Pancreas (tissue), 10 donors: Measurements from ENCODE around the gene SOBP. TPM values are rescaled to one million over a fixed set of nuclear protein-coding genes. Genes with fewer than 3 reads are reported as not detected.

ENCODE experiments used
- ATAC-seq, 4 donors: fragments of 200-7000 bp; cut with Tn5 transposase; one replicate each; pipeline versions ENCODE4 v1.8.0 to v1.9.1; 2020; ENCODE audit warnings: mild to moderate bottlenecking in 4 of 4, moderate library complexity in 4 of 4
- DNase-seq, 6 donors: peaks; one replicate each; pipeline ENCODE4 v3.0.0-alpha.2; 2020
- FAIRE-seq: peaks from 2 replicates; lab custom pipeline; 2012; peaks lifted over from hg19 to GRCh38; lab: Jason Lieb, UNC
- H3K27ac ChIP-seq, 4 donors: fragments of 200-600 bp; sonication (generic); 1 replicate in 3 of 4; 2 replicates in 1 of 4; pipeline versions ENCODE4 v1.5.0 to v1.8.0; 2020
- H3K27me3 ChIP-seq, 4 donors: fragments of 200-600 bp; one replicate each; pipeline ENCODE4 v1.8.0; 2021
- H3K36me3 ChIP-seq, 3 donors: fragments of 200-600 bp; sonication (generic) in 1 of 3; one replicate each; pipeline versions ENCODE4 v1.5.0 to v1.8.0; 2020 to 2021
- H3K4me1 ChIP-seq, 3 donors: fragments of 200-600 bp; one replicate each; pipeline ENCODE4 v1.8.0; 2021
- H3K4me3 ChIP-seq, 4 donors: fragments of 200-600 bp; sonication (generic) in 2 of 4; one replicate each; pipeline versions ENCODE4 v1.5.0 to v1.8.0; 2020 to 2021
- H3K9me3 ChIP-seq, 4 donors: fragments of 200-600 bp; one replicate each; pipeline ENCODE4 v1.8.0; 2021
- WGBS, 2 donors: extraction: QIAGEN DNeasy Blood & Tissue Kit; methylation state at CpG; one replicate each; pipeline ENCODE4 v1.1.7; 2013; 5-methylcytosine and 5-hydroxymethylcytosine counted together
- intact Hi-C, 3 donors: fragments of 100-400 bp; cut with DNase I; formaldehyde crosslinking; loops; one replicate each; pipeline versions ENCODE4 v1.11.1 to v1.14.2; 2022
- polyA plus RNA-seq, 2 donors: library from polyadenylated mRNA; stranded (reverse); fragments of 200-250 nt; gene quantifications; one replicate each; pipeline ENCODE4 v1.2.3, GENCODE V29; 2013
- total RNA-seq, 6 donors: library from RNA; stranded (reverse); fragmentation: NEBNext Ultra II Directional in 4 of 6; extraction: Animal tissue kit (Norgen Biotek cat#: 25700) in 4 of 6; gene quantifications; one replicate each; pipeline versions ENCODE4 v1.2.1 to v1.2.4, GENCODE V29; 2021 to 2023
- TF ChIP-seq, protein P1 (sequence below), 4 donors: fragments of 200-600 bp; sonication (generic) in 3 of 4; IDR thresholded peaks; one replicate each; pipeline versions ENCODE4 v1.5.0 to v1.8.0; 2021; ENCODE audit warnings: antibody characterized with exemption in 4 of 4
- donor health status: healthy with polysubstance abuse.
- donor health status: DM: no; HTN: no; CAD: no; lungs with moderate emphysema.
- donor health status: DM: no; HTN: no; CAD: no.
- donor health status: control.
- donor health status: control.
- donor health status: Bipolar disorder and iron deficiency.
- donor health status: DM: yes; HTN: yes; CAD: no.
- donor health status: DM: no; HTN: no; CAD: no.
- donor health status: DM: no; HTN: no; CAD: no.
- donor health status: DM: yes; HTN: yes; CAD: no.

SOBP gene
- total and polyA plus RNA-seq, 8 donors: 1.1 to 3.5 (median 2.0) TPM

DNA sequence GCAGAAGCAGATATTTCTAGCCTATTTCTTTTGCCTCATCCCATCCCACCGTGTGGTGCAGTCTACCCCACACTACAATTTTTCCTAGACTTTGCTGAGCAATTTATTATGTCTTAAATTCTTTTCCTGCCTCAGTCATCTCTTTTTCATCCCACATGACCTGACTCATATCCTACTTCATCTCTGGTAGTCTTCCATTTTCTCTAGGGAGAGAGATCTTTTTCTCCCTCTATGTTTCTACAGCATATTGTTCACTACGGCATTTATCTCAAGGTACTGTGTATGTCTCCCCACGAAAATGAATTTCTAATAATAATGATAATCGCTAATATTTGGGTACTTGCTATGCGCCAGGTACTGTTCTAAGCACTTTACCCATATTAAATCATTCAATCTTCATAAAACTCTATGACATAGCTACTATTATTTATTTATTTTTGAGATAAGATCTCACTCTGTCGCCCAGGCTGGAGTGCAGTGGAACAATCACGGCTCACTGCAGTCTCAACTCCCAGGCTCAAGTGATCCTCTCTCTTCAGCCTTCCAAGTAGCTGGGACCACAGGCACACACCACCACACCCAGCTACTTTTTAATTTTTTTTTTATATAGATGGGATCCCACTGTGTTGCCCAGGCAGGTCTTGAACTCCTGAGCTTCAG lies 46.2 kb upstream of the SOBP start:
- no peaks in the 10 kb centered on the region for H3K4me1 ChIP-seq
- DNase-seq (no peak), ATAC-seq (no peak), FAIRE-seq (no peak)
- H3K27ac ChIP-seq: no peak overlapping the region
- intact Hi-C loops: no loop called here
- H3K9me3 ChIP-seq: no peaks in the 10 kb centered on the region
- WGBS, 2 donors: 82 to 83% methylated on average over 7 of the region's 7 CpGs
- H3K4me3 ChIP-seq: no peak overlapping the region
- no peaks in the 10 kb centered on the region for H3K36me3 ChIP-seq
- TF ChIP-seq, protein P1, sequence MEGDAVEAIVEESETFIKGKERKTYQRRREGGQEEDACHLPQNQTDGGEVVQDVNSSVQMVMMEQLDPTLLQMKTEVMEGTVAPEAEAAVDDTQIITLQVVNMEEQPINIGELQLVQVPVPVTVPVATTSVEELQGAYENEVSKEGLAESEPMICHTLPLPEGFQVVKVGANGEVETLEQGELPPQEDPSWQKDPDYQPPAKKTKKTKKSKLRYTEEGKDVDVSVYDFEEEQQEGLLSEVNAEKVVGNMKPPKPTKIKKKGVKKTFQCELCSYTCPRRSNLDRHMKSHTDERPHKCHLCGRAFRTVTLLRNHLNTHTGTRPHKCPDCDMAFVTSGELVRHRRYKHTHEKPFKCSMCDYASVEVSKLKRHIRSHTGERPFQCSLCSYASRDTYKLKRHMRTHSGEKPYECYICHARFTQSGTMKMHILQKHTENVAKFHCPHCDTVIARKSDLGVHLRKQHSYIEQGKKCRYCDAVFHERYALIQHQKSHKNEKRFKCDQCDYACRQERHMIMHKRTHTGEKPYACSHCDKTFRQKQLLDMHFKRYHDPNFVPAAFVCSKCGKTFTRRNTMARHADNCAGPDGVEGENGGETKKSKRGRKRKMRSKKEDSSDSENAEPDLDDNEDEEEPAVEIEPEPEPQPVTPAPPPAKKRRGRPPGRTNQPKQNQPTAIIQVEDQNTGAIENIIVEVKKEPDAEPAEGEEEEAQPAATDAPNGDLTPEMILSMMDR (IDR thresholded peaks at IDR 0.05): no peak
- no peaks in the 10 kb centered on the region for H3K27me3 ChIP-seq

DNA sequence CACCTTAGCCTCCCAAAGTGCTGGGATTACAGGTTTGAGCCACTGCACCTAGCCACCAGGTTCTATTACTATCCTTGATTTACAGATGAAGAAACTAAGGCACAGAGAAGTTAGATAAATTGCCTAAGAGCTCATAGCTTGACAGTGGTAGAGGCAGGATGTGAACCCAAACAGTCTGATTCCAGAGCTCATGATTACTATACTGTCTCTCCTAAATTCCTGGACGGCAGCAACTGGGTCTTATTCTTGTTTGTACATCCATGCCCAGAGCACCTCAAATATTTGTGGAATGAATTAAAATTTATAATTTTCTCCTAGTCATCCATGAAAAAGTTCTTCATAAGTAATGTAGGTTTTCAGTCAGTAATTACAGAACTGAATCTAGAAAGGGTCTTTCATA lies 45.6 kb upstream of the SOBP start:
- H3K9me3 ChIP-seq: no peaks in the 10 kb centered on the region
- ATAC-seq: no peak
- H3K36me3 ChIP-seq: no peaks in the 10 kb centered on the region
- no peak overlapping the region for H3K27ac ChIP-seq
- intact Hi-C loops: no loop called here
- TF ChIP-seq, protein P1 (IDR thresholded peaks at IDR 0.05): no peak
- no peak for DNase-seq
- 95 to 97% methylated on average over 1 of the region's 1 CpG for WGBS, 2 donors
- H3K4me3 ChIP-seq: no peak overlapping the region
- no peak for FAIRE-seq
- H3K4me1 ChIP-seq: no peaks in the 10 kb centered on the region
- no peaks in the 10 kb centered on the region for H3K27me3 ChIP-seq

GRCh38 chr6:107447663-107448216 lies 42.2 kb upstream of the SOBP start:
- no peak for ATAC-seq
- H3K4me3 ChIP-seq: no peak overlapping the region
- no peaks in the 10 kb centered on the region for H3K27me3 ChIP-seq
- H3K36me3 ChIP-seq: no peaks in the 10 kb centered on the region
- no peaks in the 10 kb centered on the region for H3K9me3 ChIP-seq
- intact Hi-C loops: no loop called here
- no peak for FAIRE-seq
- DNase-seq: no peak
- H3K4me1 ChIP-seq: no peaks in the 10 kb centered on the region
- 100% methylated on average over 2 of the region's 2 CpGs for WGBS, 2 donors
- TF ChIP-seq, protein P1 (IDR thresholded peaks at IDR 0.05): no peak
- no peak overlapping the region for H3K27ac ChIP-seq

DNA sequence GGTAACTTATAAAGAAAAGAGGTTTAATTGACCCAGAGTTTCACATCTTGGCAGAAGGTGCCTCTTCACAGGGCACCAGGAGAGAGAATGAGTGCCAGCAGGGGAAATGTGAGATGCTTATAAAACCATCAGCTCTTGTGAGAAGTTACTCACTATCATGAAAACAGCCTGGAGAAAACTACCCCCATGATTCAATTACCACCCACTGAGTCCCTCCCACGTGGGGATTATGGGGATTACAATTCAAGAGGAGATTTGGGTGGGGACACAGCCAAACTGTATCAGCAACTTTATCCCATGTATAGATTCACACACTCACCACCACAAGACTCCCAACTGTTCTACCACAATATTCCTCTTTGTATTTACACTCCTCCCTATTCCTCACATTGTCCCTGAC lies 41.1 kb upstream of the SOBP start:
- intact Hi-C loops: no loop called here
- FAIRE-seq (no peak), ATAC-seq (no peak), DNase-seq (no peak)
- no peak overlapping the region for H3K4me3 ChIP-seq
- H3K36me3 ChIP-seq: no peaks in the 10 kb centered on the region
- H3K27ac ChIP-seq: no peak overlapping the region
- TF ChIP-seq, protein P1 (IDR thresholded peaks at IDR 0.05): no peak
- H3K27me3 ChIP-seq: no peaks in the 10 kb centered on the region
- H3K9me3 ChIP-seq: no peaks in the 10 kb centered on the region
- no peaks in the 10 kb centered on the region for H3K4me1 ChIP-seq
- WGBS, 2 donors: 56 to 83% methylated on average over 1 of the region's 1 CpG

DNA sequence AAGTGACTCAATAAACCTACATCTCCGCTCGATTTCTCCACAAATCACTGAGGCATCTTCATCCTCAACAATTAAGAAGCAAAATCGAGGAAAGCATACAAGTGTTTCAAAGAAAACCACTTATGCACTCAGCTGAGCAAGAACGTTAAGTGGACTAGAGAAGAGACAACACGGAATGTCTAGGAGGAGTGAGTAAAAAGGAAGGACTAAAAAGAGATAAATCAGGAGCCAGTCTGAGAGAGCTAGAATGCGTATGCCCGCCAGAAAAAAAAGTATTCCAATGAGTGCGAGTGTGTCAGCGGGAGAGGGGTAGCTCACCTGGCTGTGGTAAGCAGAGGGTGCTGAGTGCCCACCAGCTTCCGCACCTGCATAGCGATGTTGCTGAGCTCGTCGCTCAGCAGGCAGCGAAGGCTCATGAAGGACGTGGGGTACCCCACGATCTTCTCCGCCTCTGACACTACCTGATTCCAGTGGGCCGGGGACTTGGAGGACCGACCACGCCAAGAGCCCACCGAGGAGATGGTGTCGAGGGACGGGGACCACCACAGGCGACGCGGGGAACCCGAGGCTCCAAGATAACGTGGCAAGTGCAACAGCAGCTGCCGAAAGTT lies 31.1 kb upstream of the SOBP start:
- Histone ChIP-seq H3K9me3 (no peaks in the 10 kb centered on the region), H3K27ac (peak overlapping the region; percentile 89 to 95 (median 93)), H3K36me3 (no peaks in the 10 kb centered on the region), H3K4me1 (peaks cover 4 to 13% (median 5%) of the 10 kb centered on the region in 3 donors), H3K4me3 (peak overlapping the region; percentile 82 to 87 (median 84)), H3K27me3 (no peaks in the 10 kb centered on the region)
- intact Hi-C loops: no loop called here
- TF ChIP-seq, protein P1 (IDR thresholded peaks at IDR 0.05): no peak
- ATAC-seq (peak; percentile 17 to 31 (median 26)), DNase-seq (peak in 2 of 6 donors; percentile 38 to 71), FAIRE-seq (no peak)
- WGBS, 2 donors: 1% methylated on average over 29 of the region's 29 CpGs
